DND-41 (cell line): ENCODE measurements around the gene CLIC1.

Experiments
- ATAC-seq: fragments of 200-7000 bp; cut with Tn5 transposase; 3 replicates; pipeline ENCODE4 v1.9.1; 2021; ENCODE audit warnings: low read depth; ENCODE audit not compliant: insufficient read depth
- DNase-seq: peaks from one replicate; pipeline ENCODE4 v3.0.0-alpha.2; 2020
- H2AFZ ChIP-seq: 2 replicates; pipeline ENCODE4 v1.6.0; 2012; ENCODE audit warnings: low read depth, low read length
- H3K27ac ChIP-seq: 2 replicates; pipeline ENCODE4 v1.5.1; 2012; ENCODE audit warnings: low read length, inconsistent platforms
- H3K27me3 ChIP-seq: fragments of 200-600 bp; sonication (generic); 2 replicates; pipeline ENCODE4 v1.6.0; 2012; ENCODE audit warnings: low read length, mild to moderate bottlenecking, inconsistent platforms; ENCODE audit not compliant: insufficient read depth, poor library complexity
- H3K36me3 ChIP-seq: 2 replicates; pipeline ENCODE4 v1.5.1; 2012; ENCODE audit warnings: low read length, inconsistent platforms; ENCODE audit not compliant: insufficient read depth
- H3K4me1 ChIP-seq: 2 replicates; pipeline ENCODE4 v1.5.1; 2012; ENCODE audit warnings: mild to moderate bottlenecking, low read length; ENCODE audit not compliant: insufficient read depth
- H3K4me2 ChIP-seq: 2 replicates; pipeline ENCODE4 v1.6.0; 2012; ENCODE audit warnings: mild to moderate bottlenecking, moderate library complexity, low read length, inconsistent platforms; ENCODE audit not compliant: insufficient read depth
- H3K4me3 ChIP-seq, 2 experiments: fragments of 200-600 bp in 1 of 2; shearing (Covaris generic) in 1 of 2; 2 replicates each; pipeline ENCODE4 v1.5.1; 2012 to 2016; ENCODE audit warnings: inconsistent platforms in 2 of 2, low read length in 2 of 2, mild to moderate bottlenecking in 2 of 2, low read depth in 1 of 2, moderate library complexity in 1 of 2
- H3K79me2 ChIP-seq: 2 replicates; pipeline ENCODE4 v1.6.0; 2012; ENCODE audit warnings: low read length, inconsistent platforms; ENCODE audit not compliant: insufficient read depth
- H3K9ac ChIP-seq: 2 replicates; pipeline ENCODE4 v1.6.0; 2012; ENCODE audit warnings: low read depth, mild to moderate bottlenecking, inconsistent platforms, low read length, moderate library complexity
- H3K9me3 ChIP-seq: 2 replicates; pipeline ENCODE4 v1.5.1; 2012; ENCODE audit warnings: low read length, moderate library complexity, mild to moderate bottlenecking, inconsistent platforms; ENCODE audit not compliant: insufficient read depth, severe bottlenecking
- H4K20me1 ChIP-seq: 2 replicates; pipeline ENCODE4 v1.6.0; 2012; ENCODE audit warnings: low read length; ENCODE audit not compliant: insufficient read depth
- EZH2 ChIP-seq: IDR thresholded peaks from 3 replicates; pipeline ENCODE4 v1.6.1; 2012; ENCODE audit warnings: borderline replicate concordance, low read depth, mild to moderate bottlenecking, moderate library complexity, low read length, inconsistent platforms; ENCODE audit not compliant: severe bottlenecking
- TF ChIP-seq, protein P1 (sequence below): IDR thresholded peaks from 2 replicates; pipeline ENCODE4 v1.5.1; 2012; ENCODE audit warnings: borderline replicate concordance, low read length, moderate library complexity, mild to moderate bottlenecking; ENCODE audit not compliant: poor library complexity, severe bottlenecking; ENCODE audit errors: extremely low read depth

CLIC1 gene

GRCh38 chr6:31732029-31732428 is 4.3 kb downstream of the CLIC1 start:
- H3K4me3 ChIP-seq: no peak overlapping the region
- peaks cover 19% of the 10 kb centered on the region for H4K20me1 ChIP-seq
- no peak overlapping the region for H3K9ac ChIP-seq
- no peak for DNase-seq
- H2AFZ ChIP-seq: no peak overlapping the region
- peaks cover 48% of the 10 kb centered on the region for H3K36me3 ChIP-seq
- no peak overlapping the region for H3K4me2 ChIP-seq
- no peak for ATAC-seq
- peaks cover 50% of the 10 kb centered on the region for H3K4me1 ChIP-seq
- no peak for TF ChIP-seq EZH2
- TF ChIP-seq, protein P1, sequence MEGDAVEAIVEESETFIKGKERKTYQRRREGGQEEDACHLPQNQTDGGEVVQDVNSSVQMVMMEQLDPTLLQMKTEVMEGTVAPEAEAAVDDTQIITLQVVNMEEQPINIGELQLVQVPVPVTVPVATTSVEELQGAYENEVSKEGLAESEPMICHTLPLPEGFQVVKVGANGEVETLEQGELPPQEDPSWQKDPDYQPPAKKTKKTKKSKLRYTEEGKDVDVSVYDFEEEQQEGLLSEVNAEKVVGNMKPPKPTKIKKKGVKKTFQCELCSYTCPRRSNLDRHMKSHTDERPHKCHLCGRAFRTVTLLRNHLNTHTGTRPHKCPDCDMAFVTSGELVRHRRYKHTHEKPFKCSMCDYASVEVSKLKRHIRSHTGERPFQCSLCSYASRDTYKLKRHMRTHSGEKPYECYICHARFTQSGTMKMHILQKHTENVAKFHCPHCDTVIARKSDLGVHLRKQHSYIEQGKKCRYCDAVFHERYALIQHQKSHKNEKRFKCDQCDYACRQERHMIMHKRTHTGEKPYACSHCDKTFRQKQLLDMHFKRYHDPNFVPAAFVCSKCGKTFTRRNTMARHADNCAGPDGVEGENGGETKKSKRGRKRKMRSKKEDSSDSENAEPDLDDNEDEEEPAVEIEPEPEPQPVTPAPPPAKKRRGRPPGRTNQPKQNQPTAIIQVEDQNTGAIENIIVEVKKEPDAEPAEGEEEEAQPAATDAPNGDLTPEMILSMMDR: no peak
- peaks cover 39% of the 10 kb centered on the region for H3K79me2 ChIP-seq
- no peak overlapping the region for H3K27ac ChIP-seq
- no peaks in the 10 kb centered on the region for H3K27me3 ChIP-seq
- no peaks in the 10 kb centered on the region for H3K9me3 ChIP-seq

DNA sequence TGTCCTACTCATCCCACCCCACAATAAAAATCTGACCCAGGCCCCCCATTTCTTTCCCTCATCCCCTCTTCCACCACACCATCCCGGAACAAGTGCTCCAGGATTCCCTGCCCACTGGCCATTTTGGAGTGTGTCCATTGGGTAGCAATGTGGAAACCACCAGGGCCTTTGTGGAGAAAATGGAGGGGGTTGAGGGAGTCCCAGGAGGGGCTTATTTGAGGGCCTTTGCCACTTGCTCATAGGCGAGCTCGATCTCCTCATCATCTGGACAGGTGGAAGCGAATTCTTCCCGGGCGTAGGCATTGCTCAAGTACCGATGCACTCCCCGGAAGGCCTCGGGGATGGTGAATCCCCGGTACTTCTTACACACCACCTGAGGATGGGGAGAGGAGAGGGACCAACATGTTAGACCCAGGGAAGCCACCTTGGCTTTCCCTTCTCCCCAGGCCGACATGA is 5.7 kb downstream of the CLIC1 start:
- no peaks in the 10 kb centered on the region for H3K27me3 ChIP-seq
- peaks cover 19% of the 10 kb centered on the region for H4K20me1 ChIP-seq
- peaks cover 41% of the 10 kb centered on the region for H3K4me1 ChIP-seq
- no peaks in the 10 kb centered on the region for H3K9me3 ChIP-seq
- no peak overlapping the region for H3K4me2 ChIP-seq
- no peak overlapping the region for H3K27ac ChIP-seq
- ATAC-seq: no peak
- H3K79me2 ChIP-seq: peaks cover 25% of the 10 kb centered on the region
- no peak for TF ChIP-seq EZH2
- TF ChIP-seq, protein P1: no peak
- DNase-seq: no peak
- peaks cover 54% of the 10 kb centered on the region for H3K36me3 ChIP-seq
- H2AFZ ChIP-seq: no peak overlapping the region
- no peak overlapping the region for H3K4me3 ChIP-seq
- H3K9ac ChIP-seq: no peak overlapping the region

DNA sequence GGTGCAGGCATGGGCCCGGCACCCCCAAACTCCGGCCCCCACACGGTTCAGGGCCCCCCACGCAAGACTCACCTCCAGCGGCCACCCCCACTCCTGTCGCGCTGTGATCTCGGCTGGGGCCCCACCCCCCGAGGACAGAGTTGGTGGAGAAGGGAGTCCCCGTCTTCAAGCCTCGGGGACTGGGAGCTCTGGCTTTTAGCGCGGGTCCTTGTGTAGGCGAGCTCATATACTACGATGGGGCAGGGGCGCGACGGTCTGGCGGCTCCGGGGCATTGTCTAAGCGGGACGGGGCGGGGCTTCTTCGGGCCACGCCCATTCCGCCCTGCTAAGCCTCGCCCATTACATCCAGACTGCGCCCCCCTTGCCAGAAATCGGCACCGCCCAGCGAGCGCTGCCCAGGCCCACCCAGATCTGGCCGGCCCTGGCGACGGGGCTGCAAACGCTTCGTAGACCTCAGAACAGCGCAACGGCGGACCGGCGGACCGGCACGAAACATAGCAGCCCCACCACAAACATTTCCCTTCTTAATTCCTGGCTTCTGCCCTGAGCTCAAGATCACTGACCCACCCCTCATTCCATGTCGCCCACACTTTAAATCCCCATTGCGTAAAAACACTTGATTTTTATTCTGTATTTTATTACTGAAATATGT is 6.2 kb downstream of the CLIC1 start:
- no peaks in the 10 kb centered on the region for H3K27me3 ChIP-seq
- peak overlapping the region; percentile 92 for H3K4me2 ChIP-seq
- peaks cover 20% of the 10 kb centered on the region for H3K79me2 ChIP-seq
- peak overlapping the region; percentile 46 to 70; a peak in 3 of 4 replicates for H3K4me3 ChIP-seq
- no peaks in the 10 kb centered on the region for H3K9me3 ChIP-seq
- H3K27ac ChIP-seq: peak overlapping the region; percentile 65
- peak overlapping the region; percentile 65 for H2AFZ ChIP-seq
- ATAC-seq (peak; percentile 74), DNase-seq (peak; percentile 79)
- H4K20me1 ChIP-seq: peaks cover 19% of the 10 kb centered on the region
- peaks cover 54% of the 10 kb centered on the region for H3K36me3 ChIP-seq
- H3K9ac ChIP-seq: peak overlapping the region; percentile 69
- TF ChIP-seq, protein P1: peak; percentile 9
- no peak for TF ChIP-seq EZH2
- peaks cover 35% of the 10 kb centered on the region for H3K4me1 ChIP-seq
